A673 (cell line): ENCODE results near the gene LCE2C. TPM values are rescaled to one million over a fixed set of nuclear protein-coding genes. Genes with fewer than 3 reads are reported as not detected.

Experiments used
- BruUV-seq: library from RNA; stranded (reverse); fragments of 400-500 nt; replicated peaks from 2 replicates; lab custom pipeline; 2021; lab: Mats Ljungman, UMichigan
- CTCF ChIA-PET: fragments of 300-600 bp; sonication (Branson Sonifier 250); formaldehyde crosslinking; loops from one replicate; lab custom pipeline; 2022; ENCODE audit warnings: antibody characterized with exemption; lab: Charles Lee
- POLR2A ChIA-PET: fragments of 300-600 bp; sonication (Branson Sonifier 250); formaldehyde crosslinking; loops from one replicate; lab custom pipeline; 2022; ENCODE audit warnings: antibody characterized with exemption; ENCODE audit not compliant: low non-redundant PET; lab: Charles Lee
- DNase-seq: peaks from one replicate; pipeline ENCODE4 v3.0.0-alpha.2; 2015; ENCODE audit warnings: low spot score
- H3K27ac ChIP-seq: fragments of 200-600 bp; sonication (generic); 2 replicates; pipeline ENCODE4 v1.5.1; 2016; ENCODE audit warnings: mixed run types, low read depth, mild to moderate bottlenecking, mixed read lengths, antibody characterized with exemption, low read length; ENCODE audit not compliant: poor library complexity, severe bottlenecking
- H3K27me3 ChIP-seq: fragments of 200-600 bp; sonication (generic); replicated peaks from 2 replicates; pipeline ENCODE4 v1.6.1; 2017; ENCODE audit warnings: mixed run types, low read depth, mild to moderate bottlenecking, mixed read lengths, antibody characterized with exemption, low read length; ENCODE audit not compliant: insufficient read depth, poor library complexity
- H3K36me3 ChIP-seq: fragments of 200-600 bp; sonication (generic); 2 replicates; pipeline ENCODE4 v1.6.1; 2016; ENCODE audit warnings: mixed run types, mild to moderate bottlenecking, mixed read lengths, antibody characterized with exemption, low read length; ENCODE audit not compliant: insufficient read depth, poor library complexity, severe bottlenecking
- H3K4me1 ChIP-seq: fragments of 200-600 bp; sonication (generic); 2 replicates; pipeline ENCODE4 v1.6.1; 2017; ENCODE audit warnings: mixed run types, mild to moderate bottlenecking, mixed read lengths, antibody characterized with exemption, low read length; ENCODE audit not compliant: insufficient read depth, poor library complexity, severe bottlenecking
- H3K4me3 ChIP-seq: fragments of 200-600 bp; sonication (generic); 2 replicates; pipeline ENCODE4 v1.5.1; 2016; ENCODE audit warnings: low read depth, mixed run types, mild to moderate bottlenecking, mixed read lengths, low read length; ENCODE audit not compliant: poor library complexity, severe bottlenecking
- H3K9me3 ChIP-seq: fragments of 200-600 bp; sonication (generic); 2 replicates; pipeline ENCODE4 v1.6.1; 2016; ENCODE audit warnings: mixed run types, low read depth, mild to moderate bottlenecking, mixed read lengths, antibody characterized with exemption, low read length; ENCODE audit not compliant: poor library complexity, severe bottlenecking
- CTCF ChIP-seq: fragments of 300-800, 200-600 bp; sonication (generic); conservative IDR thresholded peaks from 2 replicates; pipeline ENCODE4 v1.5.1; 2017; ENCODE audit warnings: low read depth, mild to moderate bottlenecking, antibody characterized with exemption, low read length, moderate library complexity, mixed read lengths
- EZH2 ChIP-seq: fragments of 200-600 bp; sonication (generic); IDR thresholded peaks from 2 replicates; pipeline ENCODE4 v1.6.1; 2017; ENCODE audit warnings: borderline replicate concordance, low read depth, mild to moderate bottlenecking, mixed read lengths, antibody characterized with exemption, low read length; ENCODE audit not compliant: poor library complexity, severe bottlenecking
- intact Hi-C: fragments of 100-400 bp; cut with micrococcal nuclease; formaldehyde crosslinking; loops from one replicate; pipeline ENCODE4 v1.10.0; 2022; ENCODE audit not compliant: unreplicated experiment
- total RNA-seq: library from RNA; stranded (reverse); gene quantifications from 2 replicates; pipeline ENCODE4 v1.2.3, GENCODE V29; 2021

Gene LCE2C
- total RNA-seq, 1 experiment from 2014 or later, result not detected

GRCh38 chr1:152725261-152725660 is 50.2 kb downstream of the LCE2C start:
- CTCF ChIA-PET, result no interaction called here
- Histone ChIP-seq H3K9me3 (no peaks in the 10 kb centered on the region), H3K4me3 (no peak overlapping the region), H3K4me1 (no peaks in the 10 kb centered on the region), H3K27me3 (peaks cover 10% of the 10 kb centered on the region), H3K36me3 (no peaks in the 10 kb centered on the region), H3K27ac (no peak overlapping the region)
- intact Hi-C loops, result no loop called here
- no peak for TF ChIP-seq EZH2
- no peak for TF ChIP-seq CTCF
- BruUV-seq, result no TSS peak
- POLR2A ChIA-PET, result no interaction called here
- no peak for DNase-seq

Other genes with a start within 250 kb of the LCE2C start
- not detected in 2 replicates for gene LCE5A, start 164.5 kb upstream of the LCE2C start, total RNA-seq
- not detected in 2 replicates for gene CRCT1, start 160.8 kb upstream of the LCE2C start, total RNA-seq
- gene LCE3E, start 108.5 kb upstream of the LCE2C start, total RNA-seq, result not detected in 2 replicates
- not detected in 2 replicates for gene LCE3D, start 94.8 kb upstream of the LCE2C start, total RNA-seq
- gene LCE3C, start 75.0 kb upstream of the LCE2C start, total RNA-seq, result not detected in 2 replicates
- gene LCE3B, start 61.5 kb upstream of the LCE2C start, total RNA-seq, result not detected in 2 replicates
- not detected in 2 replicates for gene LCE3A, start 52.2 kb upstream of the LCE2C start, total RNA-seq
- gene LCE2D, start 11.9 kb upstream of the LCE2C start, total RNA-seq, result not detected in 2 replicates
- gene LCE2B, start 10.8 kb downstream of the LCE2C start, total RNA-seq, result not detected in 2 replicates
- not detected in 2 replicates for gene LCE2A, start 23.1 kb downstream of the LCE2C start, total RNA-seq
- gene LCE4A, start 32.9 kb downstream of the LCE2C start, total RNA-seq, result not detected in 2 replicates
- gene KPRP, start 82.7 kb downstream of the LCE2C start, total RNA-seq, result not detected in 2 replicates
- not detected in 2 replicates for gene LCE1F, start 99.9 kb downstream of the LCE2C start, total RNA-seq
- not detected in 2 replicates for gene LCE1E, start 111.0 kb downstream of the LCE2C start, total RNA-seq
- not detected in 2 replicates for gene LCE1D, start 121.4 kb downstream of the LCE2C start, total RNA-seq
- not detected in 2 replicates for gene LCE1C, start 131.4 kb downstream of the LCE2C start, total RNA-seq
- not detected in 2 replicates for gene LCE1B, start 136.7 kb downstream of the LCE2C start, total RNA-seq
- gene LCE1A, start 152.2 kb downstream of the LCE2C start, total RNA-seq, result not detected in 2 replicates
- not detected in 2 replicates for gene LCE6A, start 167.6 kb downstream of the LCE2C start, total RNA-seq
- gene LCE7A, start 184.7 kb downstream of the LCE2C start, total RNA-seq, result not detected in 2 replicates
- not detected in 2 replicates for gene SMCP, start 203.0 kb downstream of the LCE2C start, total RNA-seq
- gene IVL, start 233.3 kb downstream of the LCE2C start, total RNA-seq, result not detected in 2 replicates